Ramos (cell line): Measurements from ENCODE around the gene SMARCAD1.

ENCODE experiments used
- in situ Hi-C: fragments of 300-500 bp; cut with MboI; formaldehyde crosslinking; loops from one replicate; pipeline ENCODE4 v1.14.3; 2022; ENCODE audit warnings: low sequenced_read_pairs; ENCODE audit not compliant: unreplicated experiment

The SMARCAD1 gene

GRCh38 chr4:94338681-94339351, 131.2 kb downstream of the SMARCAD1 start:
- in situ Hi-C loops = no loop called here

GRCh38 chr4:94339779-94340178, 132.1 kb downstream of the SMARCAD1 start:
- in situ Hi-C loops = no loop called here
